Mammary epithelial cell (primary cell): ENCODE results near the gene TNIK.

ENCODE experiments used
- CTCF ChIP-seq, 2 donors: IDR thresholded peaks in 1 of 2; conservative IDR thresholded peaks in 1 of 2; 2 replicates each; pipeline ENCODE4 v1.5.1; 2011 to 2012; ENCODE audit warnings: inconsistent platforms in 2 of 2, low read length in 2 of 2, mild to moderate bottlenecking in 2 of 2, control low read depth in 1 of 2, low read depth in 1 of 2; ENCODE audit not compliant: insufficient read depth in 1 of 2; ENCODE audit errors: extremely low read depth in 1 of 2
- EZH2 ChIP-seq: IDR thresholded peaks from 2 replicates; pipeline ENCODE4 v1.6.1; 2012; ENCODE audit warnings: low read length, inconsistent platforms, borderline replicate concordance

DNA sequence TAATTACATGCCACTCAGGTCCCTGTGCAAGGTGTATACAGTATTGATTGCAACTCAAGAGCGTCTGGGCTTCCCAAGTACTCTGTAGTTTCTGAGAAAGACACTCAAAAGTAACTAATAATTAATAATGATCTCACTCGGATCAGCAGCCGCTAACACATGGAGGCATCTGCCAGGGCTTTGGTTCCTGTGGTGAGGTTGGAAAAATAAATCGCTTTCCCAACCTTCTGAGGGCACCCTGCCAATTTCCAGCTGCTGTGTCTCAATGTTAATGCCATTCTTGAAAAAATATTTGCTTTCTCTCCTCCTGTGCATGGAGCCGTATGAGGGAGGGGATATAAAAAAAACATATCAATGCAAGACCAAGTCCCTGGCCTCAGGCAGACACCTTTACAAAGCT is 317.2 kb downstream of the TNIK start:
- no peak for TF ChIP-seq CTCF (conservative IDR thresholded peaks at IDR 0.05 in 1 of 2, IDR thresholded peaks at IDR 0.05 in 1 of 2; ENCODE audit: extremely low read depth in 1 of 2, insufficient read depth in 1 of 2, low read depth in 1 of 2, low read length in 2 of 2)
- TF ChIP-seq EZH2: no peak
